Activated T-cell treated with anti-CD3 and anti-CD28 coated beads for 24 hours (primary cell): ENCODE data around the gene SEC62.
A peak's percentile ranks its signal among the peaks of the same experiment; 100 is the strongest.

Source experiments
- DNase-seq: peaks from one replicate; pipeline ENCODE4 v3.0.0-alpha.2; 2020; ENCODE audit warnings: low read depth

Gene SEC62, protein sequence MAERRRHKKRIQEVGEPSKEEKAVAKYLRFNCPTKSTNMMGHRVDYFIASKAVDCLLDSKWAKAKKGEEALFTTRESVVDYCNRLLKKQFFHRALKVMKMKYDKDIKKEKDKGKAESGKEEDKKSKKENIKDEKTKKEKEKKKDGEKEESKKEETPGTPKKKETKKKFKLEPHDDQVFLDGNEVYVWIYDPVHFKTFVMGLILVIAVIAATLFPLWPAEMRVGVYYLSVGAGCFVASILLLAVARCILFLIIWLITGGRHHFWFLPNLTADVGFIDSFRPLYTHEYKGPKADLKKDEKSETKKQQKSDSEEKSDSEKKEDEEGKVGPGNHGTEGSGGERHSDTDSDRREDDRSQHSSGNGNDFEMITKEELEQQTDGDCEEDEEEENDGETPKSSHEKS

DNA sequence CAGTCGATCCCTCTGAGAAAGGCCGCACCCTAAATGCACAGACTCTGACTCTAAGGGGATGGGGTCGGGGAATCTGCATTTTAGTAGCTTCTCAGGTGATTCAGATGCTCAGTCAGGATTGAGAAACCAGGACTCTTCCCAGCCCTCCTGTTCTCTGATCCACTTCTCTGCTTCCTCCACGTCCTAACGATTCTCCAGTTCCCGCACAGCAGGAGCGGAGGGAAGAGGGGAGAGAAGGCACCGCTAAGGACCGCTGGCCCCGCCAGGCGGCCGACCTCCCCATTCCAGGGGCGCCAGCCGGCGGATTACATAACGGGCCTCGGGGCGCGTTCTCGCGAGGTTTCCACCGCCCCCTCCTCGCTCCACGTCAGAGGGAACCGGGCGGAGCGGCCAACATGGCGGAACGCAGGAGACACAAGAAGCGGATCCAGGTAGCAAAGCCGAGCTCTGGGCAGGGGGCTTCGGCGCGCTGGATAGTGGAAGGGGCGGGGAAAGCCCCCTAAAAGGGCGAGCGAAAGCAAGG is at the start of gene SEC62:
Gene SEC62, plus strand, starts transcription at position 380 of the 523 bp plus-strand sequence. Its CDS starts 16 bp downstream, at position 396.
- peak; percentile 91 for DNase-seq

DNA sequence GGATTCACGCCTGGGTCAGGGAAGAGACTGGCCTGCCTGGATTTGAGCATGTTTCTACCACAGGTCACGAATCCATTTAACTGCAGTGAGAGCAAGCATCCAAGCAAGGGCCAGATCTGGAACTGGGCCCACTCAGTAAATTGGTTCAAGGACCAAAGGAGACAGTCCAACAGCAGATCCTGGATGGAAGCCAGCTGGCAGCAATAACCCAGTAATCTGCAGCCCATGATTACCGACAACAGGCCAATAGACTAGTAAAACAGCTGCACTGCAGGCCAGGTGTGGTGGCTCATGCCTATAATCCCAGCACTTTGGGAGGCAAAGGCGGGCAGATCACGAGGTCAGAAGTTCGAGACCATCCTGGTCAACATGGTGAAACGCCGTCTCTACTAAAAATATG is 43.4 kb upstream of the SEC62 start:
- no peak for DNase-seq

DNA sequence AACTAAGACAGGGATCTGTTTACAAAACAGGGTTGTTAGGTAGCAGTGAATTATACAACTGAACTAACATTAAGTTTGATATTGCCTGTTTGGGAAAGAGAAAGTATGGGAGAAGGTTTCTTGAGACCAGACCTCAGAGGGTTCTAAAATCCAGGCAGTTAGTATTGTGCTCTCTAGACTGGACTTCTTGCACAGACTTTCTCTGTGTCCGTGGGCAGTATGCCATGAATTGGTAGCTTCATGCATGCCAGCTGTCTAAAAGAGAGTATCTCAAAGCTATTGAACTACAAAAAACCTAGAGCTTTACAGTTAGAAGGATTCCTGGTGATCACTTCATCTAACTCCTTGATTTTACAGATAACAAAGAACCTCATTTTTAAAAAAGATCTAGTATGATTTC is 42.8 kb upstream of the SEC62 start:
- no peak for DNase-seq

DNA sequence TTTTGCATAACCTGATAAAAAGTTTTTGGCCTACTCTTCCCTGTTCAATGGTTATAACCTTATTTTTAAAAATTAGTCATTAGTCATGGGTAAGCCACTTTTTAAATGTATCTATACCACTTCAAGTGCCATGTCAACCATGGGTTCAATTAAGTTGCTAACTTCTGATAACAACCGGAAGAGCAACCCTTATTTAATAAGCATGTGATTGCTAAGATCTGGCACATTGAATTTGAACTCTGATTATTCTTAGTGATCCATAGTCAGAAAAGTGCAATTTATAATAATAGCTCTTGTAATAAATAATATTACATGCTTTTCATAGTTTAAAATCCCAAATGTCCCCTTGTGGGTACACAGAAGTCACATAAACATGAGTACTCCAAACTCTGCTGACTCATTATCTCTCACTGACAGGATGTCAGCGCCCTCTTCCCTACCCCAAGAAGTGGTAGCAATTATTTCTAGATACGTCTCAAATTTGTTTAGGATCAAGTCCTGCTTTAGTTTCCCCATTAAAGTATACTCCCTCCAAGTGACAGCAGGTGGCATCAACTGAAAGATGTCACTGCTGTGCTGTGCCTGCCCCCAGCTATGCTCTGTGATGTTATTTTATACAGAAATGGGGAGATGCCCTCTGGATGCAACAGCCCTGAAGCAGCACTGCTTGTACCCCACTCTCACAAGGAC is 36.6 kb upstream of the SEC62 start:
- no peak for DNase-seq

DNA sequence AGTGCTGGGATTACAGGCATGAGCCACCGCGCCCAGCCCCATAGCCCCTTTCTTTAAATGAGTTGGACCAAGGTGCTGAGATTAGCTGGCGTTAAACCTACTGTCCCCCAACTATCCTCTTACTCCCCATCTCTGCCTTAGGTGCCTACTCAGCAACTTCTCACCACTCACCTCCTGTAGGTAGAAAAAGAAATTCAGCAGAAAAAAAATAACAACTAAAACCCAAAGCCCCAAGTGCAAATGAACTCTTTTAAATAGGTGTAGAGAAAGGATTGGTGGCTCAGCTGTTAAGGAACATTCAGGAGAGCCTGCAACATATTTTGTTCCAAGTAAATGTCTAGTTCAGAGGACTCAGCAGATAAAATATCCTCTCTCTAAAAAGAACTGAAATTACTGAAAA is 35.8 kb upstream of the SEC62 start:
- DNase-seq = no peak

DNA sequence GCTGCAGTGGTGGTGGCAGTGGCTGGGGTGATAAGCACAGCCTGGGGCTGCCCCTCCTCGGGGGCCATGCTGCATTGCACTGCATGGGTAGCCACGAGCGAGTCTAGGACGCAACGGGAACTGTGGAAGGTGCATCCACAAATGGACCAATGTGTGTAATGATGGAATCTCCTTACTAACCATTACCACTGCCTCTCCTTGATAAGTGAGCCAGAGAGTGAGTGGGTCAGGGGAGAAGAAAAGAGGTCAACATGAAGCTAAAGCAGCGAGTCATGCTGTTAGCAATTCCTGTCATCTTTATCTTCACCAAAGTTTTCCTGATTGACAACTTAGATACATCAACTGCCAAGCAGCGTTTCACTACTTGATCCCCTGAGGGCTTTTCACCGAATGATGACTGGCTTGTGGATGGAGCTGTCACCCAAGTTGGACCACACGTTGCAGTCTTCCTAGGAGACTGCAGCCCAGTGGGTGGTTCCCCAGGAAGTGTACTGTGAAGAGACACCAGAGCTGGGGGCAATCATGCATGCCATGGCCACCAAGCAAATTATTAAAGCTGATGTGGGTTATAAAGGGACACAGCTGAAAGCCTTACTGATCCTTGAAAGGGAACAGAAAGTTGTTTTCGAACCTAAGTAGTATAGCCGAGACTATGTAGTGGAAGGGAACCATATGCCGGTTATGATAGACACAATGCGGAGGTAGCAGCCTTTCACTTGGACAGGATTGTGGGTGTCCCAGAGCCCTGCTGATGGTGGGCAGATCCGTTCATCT is 34.7 kb upstream of the SEC62 start:
- DNase-seq = no peak

DNA sequence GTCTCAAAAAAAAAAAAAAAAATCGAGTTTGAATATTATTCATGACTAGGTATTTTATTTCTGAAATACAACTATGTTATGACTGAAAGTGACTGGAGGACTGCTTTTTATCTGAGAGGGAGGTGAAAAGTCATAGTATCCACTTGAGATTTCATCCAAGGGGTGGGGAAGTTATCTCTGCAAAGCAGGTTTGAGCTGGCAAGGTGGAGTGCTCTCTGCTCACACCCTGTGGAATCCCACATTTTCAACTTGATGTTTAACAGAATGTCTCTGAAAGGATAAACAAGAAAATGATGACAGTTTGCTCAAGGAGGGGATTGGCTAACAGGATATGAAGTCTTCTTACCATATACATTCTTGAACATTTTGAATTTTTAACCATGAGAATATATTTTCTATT is 27.3 kb upstream of the SEC62 start:
- DNase-seq = no peak

DNA sequence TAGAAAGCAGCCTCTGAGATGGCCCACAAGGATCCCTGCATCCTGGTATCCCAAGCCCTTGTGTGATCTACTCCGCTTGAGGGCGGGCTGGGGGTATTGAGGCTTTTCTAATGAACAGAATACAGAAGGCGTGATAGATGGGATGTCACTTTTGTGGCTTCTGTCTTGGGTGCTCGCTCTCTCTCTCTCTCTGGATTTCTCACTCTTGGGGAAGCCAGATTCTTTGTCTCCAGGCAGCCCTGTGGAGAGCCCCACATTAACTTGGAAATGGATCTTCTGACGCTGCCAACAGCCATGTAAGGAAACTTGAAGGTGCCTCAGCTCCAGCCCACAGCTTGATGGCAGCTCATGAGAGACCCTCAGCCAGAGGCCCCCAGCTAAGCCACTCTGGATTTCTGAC is 26.9 kb upstream of the SEC62 start:
- no peak for DNase-seq

DNA sequence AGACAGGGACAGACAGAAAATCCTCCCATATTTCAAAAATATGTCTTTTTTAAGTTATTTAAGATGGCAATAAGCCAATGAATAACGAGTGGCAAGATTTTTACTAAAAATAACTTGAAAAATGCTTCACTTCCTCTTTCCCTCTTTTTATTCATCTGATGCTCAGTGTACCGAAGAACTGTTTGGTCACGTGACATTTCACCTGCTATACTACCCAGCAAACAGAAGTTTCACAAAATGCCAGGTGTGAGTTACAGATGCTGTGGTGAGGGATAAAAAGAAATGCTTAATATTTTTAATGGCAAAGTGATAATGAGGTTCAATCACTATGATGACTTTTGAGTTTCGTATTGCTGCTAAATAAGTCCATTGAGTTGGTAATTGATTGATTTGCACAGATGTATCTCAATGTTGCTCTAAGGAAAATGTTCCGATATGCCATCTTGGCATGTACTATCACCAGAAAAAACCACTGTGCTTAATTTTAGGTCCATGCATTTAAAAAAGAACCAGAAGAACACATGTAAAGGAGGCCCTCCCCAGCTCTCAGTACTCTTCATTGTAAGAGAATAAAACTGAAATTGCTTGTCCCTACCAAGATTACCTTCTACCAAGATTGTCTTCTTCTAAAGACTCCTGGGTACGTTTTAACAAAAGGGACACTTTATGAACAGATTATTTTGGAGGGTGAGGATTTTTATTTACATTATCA is 26.0 kb upstream of the SEC62 start:
- no peak for DNase-seq

DNA sequence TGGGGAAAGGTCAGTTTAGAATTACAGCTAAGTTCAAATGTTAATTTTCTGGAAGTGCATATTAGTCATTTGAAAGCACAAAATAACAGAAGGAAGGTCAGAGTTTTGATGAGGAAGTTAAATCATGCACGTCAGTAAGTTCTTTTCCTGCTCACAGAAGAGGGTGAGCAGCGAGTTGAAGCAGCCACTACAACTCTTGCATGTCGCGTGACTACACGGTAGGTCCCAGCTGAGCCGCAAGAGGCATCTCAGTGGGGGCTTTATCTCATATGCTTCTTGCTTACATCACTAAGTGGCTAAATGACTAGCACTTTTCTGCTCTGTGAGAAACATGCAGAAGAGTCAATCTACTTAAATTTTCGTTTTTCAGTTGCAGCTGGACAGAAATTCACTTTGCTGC is 21.3 kb upstream of the SEC62 start:
- DNase-seq = peak; percentile 33

DNA sequence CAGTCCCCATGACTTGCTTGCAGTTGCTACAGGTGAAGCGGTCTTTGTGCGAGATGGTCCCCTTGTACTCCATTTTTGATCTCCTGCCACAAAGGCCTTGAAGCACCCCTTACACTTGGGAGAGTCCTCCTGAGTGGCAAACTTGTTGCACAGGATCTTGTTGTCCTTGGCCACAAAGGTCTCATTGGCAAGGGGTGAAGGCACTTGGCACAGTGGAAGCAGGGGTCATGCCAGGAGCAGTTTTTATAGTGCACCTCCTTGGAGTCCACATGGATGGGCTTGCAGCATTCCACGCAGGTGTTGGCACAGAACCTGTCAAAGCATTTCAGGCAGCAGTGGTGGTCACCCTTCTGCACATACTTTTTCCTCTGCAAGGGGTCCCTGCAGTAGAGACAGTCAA is 20.3 kb upstream of the SEC62 start:
- no peak for DNase-seq

DNA sequence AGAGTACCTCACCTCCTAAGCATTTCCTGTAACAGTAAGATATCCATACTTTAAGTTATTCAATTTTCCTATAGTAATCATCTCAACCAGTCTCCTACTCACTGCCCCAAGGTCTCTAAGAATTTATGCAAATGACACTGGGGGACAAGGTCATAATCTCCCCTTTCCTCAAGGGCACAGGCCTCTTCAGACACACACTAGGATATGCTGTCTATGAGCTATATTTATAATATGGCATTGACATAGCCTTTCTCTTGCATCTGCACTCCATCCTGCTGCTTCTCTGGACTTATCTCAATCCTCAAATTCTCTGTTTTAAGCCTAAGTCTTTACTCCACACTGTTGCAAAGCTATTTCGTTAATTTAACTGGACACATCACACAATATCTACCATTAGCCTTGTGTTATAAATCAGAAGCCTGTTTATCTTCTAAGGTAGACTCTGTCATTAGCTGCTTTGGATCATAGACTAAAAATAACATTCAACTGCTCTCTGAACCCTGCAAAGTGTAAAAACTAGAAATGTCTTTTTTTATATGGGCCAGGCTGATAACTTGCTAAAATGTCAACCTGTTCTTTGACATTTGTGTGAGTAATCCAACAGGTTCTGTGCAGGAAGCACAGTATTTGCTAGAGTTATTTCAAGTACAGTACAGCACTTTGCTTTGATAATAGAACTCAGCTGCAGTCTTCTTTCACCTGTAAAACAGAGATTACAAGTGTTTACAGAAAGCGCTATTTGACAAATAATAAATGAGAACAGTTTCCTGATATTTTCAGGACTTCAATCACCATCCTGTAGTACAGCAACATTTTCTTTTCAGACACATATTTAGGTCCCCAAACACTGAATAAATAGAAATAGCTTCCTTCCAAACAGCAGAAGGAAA is 17.8 kb upstream of the SEC62 start:
- no peak for DNase-seq

DNA sequence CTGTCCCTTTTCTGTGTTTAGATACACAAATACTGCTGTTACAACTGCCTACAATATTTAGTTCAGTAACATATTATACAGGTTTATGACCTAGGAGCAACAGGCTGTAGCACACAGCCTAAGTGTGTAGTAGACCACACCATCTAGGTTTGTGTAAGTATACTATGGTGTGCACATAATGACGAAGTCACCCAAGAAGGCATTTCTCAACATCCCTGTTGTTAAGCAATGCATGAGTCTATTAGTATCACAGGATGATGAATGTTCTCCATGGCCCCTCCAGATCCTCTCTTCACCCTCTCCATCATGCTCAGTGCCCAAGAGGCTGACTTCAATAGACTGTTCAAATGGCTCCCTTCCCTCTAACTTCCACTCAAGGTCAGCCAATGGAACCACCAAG is 14.6 kb upstream of the SEC62 start:
- no peak for DNase-seq

DNA sequence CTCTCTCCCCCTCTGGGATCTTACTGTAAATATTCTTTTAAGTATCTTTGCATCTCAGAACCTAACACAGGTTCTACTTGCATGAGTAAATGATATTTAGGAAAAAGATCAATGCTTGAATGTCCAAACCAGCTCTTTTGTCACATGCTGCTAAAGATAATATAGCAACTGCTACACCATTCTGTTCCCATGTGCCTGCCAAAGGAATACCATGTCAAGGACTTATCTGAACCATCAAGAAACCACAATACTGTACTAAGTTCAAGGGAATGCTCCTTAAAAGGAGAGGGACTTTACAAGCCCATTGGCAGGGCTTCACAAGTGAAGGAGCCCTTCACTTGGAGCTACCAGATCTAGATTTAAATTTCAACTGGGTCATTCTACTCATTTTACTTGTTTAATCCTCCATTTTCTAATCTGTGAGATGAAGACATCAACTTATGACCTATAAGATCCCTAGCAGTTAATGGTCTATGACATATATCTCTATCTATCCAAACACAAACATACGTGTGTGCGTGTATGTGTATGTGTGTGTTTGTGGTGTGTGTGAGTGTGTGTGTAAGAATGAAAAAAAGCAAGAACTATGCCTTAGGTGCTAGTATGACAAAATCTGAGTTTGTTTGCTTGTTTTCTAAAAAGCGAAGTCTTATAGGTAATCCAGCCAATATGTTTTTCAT is 13.0 kb upstream of the SEC62 start:
- DNase-seq = no peak

DNA sequence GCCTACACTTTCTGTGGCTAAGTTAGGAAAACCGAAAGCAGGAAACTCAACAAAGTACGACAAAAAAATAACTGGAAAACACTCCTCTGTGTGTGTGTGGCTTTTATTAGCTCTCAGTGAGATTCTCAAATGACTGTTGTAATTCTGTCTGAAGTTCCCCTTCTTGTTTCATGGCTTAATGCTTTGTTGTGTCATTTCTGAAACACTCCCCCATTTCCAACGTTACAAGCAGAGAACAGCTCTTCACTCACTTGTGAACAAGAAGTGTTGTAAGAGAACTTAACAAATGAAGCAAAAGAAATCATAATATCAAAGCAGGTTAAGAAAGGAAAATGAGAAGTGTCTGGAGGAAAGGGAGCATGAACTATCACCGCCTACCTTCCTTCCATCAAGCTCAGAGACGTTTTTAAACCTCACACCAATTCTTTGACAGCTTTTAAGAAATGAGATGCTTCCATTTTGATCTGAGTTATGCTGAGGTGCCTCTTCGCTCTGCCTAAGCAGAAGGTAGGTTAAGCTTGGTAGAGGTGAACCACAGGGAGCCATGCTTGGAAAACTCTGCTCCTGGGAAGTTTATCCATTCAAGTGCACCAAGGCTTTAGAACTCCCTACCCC is 12.4 kb upstream of the SEC62 start:
- DNase-seq = no peak

DNA sequence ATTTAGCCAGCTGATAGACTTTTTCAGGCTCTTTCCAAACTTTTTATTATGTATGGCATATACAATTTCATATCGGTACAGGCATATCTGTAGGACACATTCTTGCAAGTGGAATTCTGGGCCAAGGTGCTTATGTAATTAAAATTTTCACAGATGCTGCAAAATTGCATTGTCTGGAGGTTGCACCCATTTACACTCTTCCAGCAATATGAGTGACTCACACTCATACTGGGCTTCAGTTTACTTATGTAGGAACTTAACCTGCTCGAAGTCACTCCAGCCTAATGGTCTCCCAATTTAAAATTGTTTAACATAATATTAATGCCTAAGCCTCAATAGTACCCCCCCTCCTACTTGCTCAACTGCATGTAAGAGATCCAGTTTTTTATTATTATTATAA is 11.2 kb upstream of the SEC62 start:
- DNase-seq = no peak

DNA sequence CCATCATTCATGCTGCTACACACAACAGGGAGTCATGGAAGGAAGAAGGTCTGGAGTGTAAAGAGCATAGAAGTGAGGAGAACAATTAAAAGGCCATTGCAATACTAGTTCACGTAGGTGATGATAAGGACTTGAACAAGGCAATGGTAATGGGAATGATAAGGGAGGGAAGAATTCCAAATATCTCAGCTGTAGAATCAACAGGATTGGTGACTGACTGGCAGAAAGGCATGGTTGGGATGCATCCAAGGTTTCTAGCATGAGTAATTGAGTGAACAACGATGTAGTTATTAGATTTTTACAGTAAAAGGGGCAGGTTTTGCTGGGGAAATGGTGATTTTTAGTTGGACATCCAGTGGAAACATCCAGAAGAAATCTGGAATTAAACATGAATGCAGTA is 2.4 kb upstream of the SEC62 start:
- no peak for DNase-seq

DNA sequence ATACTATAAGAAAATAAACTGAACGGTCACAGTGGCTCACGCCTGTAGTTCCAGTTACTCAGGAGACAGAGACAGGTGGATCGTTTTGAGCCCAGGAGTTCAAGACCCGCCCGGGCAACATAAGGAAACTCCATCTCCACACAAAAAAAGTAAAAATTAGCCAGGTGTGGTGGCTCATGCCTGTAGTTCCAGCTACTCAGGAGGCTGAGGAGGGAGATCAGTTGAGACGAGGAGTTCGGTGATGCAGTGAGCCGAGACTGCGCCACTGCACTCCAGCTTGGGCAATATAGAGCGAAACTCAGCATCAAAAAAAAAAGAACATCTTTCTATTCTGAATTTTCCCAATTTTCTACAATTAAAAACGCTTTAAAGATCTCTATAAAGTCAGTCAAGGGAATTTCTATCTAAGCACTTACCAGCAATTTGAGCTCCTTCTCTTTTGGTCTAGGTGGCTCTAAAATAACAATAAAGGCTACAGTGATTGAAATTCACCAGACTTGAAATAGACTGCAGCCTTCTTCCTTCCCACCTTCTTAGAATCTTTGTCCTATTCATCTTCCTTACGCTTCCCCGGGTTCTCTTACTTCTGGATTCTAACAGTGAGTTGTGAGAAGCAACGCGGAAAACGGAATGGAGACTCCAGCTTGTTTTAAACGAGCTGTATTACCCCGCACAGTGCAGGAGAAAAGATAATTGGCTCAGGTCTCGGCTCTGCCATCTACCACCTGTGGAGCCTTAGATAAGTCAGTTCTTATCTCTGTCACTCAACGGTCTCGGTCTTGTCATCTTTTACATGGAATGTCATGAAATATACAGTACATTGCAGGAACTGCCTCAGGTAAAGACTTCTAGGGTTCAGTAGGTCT is 812 bp upstream of the SEC62 start:
- peak; percentile 2 for DNase-seq
